ENCODE results near the gene GSTK1. TPM values are rescaled to one million over a fixed set of nuclear protein-coding genes. Genes with fewer than 3 reads are reported as not detected.
A peak's percentile ranks its signal among the peaks of the same experiment; 100 is the strongest.

The GSTK1 gene
- total and polyA plus RNA-seq, 10 of the 15 experiments (the other 5 are each of a cell fraction or from before 2014, with no cell fraction given): 76.2 to 166 (median 127) TPM

- TF ChIP-seq ZBTB40 (IDR thresholded peaks at IDR 0.05; ENCODE audit: borderline replicate concordance): no peak
- no peak for TF ChIP-seq MYC (IDR thresholded peaks at IDR 0.05; ENCODE audit: insufficient read depth, insufficient read length, insufficient replicate concordance, low read length, severe bottlenecking)
- no peak for TF ChIP-seq HCFC1 (IDR thresholded peaks at IDR 0.05; ENCODE audit: low read length)
- no peak for TF ChIP-seq POLR2A (IDR thresholded peaks at IDR 0.05; ENCODE audit: low read depth, low read length)
- TF ChIP-seq, protein P1, sequence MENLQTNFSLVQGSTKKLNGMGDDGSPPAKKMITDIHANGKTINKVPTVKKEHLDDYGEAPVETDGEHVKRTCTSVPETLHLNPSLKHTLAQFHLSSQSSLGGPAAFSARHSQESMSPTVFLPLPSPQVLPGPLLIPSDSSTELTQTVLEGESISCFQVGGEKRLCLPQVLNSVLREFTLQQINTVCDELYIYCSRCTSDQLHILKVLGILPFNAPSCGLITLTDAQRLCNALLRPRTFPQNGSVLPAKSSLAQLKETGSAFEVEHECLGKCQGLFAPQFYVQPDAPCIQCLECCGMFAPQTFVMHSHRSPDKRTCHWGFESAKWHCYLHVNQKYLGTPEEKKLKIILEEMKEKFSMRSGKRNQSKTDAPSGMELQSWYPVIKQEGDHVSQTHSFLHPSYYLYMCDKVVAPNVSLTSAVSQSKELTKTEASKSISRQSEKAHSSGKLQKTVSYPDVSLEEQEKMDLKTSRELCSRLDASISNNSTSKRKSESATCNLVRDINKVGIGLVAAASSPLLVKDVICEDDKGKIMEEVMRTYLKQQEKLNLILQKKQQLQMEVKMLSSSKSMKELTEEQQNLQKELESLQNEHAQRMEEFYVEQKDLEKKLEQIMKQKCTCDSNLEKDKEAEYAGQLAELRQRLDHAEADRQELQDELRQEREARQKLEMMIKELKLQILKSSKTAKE (IDR thresholded peaks at IDR 0.05; ENCODE audit: low read depth, poor library complexity, severe bottlenecking): peak; percentile 30
- TF ChIP-seq E2F4 (IDR thresholded peaks at IDR 0.05; ENCODE audit: low read depth, low read length): no peak
- no peak for TF ChIP-seq CEBPB (IDR thresholded peaks at IDR 0.05; ENCODE audit: borderline replicate concordance in 1 of 2, low read depth in 2 of 2, low read length in 2 of 2)
- TF ChIP-seq SMC3 (IDR thresholded peaks at IDR 0.05; ENCODE audit: borderline replicate concordance, low read length): peak; percentile 97
- TF ChIP-seq, protein P2, sequence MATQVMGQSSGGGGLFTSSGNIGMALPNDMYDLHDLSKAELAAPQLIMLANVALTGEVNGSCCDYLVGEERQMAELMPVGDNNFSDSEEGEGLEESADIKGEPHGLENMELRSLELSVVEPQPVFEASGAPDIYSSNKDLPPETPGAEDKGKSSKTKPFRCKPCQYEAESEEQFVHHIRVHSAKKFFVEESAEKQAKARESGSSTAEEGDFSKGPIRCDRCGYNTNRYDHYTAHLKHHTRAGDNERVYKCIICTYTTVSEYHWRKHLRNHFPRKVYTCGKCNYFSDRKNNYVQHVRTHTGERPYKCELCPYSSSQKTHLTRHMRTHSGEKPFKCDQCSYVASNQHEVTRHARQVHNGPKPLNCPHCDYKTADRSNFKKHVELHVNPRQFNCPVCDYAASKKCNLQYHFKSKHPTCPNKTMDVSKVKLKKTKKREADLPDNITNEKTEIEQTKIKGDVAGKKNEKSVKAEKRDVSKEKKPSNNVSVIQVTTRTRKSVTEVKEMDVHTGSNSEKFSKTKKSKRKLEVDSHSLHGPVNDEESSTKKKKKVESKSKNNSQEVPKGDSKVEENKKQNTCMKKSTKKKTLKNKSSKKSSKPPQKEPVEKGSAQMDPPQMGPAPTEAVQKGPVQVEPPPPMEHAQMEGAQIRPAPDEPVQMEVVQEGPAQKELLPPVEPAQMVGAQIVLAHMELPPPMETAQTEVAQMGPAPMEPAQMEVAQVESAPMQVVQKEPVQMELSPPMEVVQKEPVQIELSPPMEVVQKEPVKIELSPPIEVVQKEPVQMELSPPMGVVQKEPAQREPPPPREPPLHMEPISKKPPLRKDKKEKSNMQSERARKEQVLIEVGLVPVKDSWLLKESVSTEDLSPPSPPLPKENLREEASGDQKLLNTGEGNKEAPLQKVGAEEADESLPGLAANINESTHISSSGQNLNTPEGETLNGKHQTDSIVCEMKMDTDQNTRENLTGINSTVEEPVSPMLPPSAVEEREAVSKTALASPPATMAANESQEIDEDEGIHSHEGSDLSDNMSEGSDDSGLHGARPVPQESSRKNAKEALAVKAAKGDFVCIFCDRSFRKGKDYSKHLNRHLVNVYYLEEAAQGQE (IDR thresholded peaks at IDR 0.05; ENCODE audit: low read depth, low read length): no peak
- TF ChIP-seq PML (IDR thresholded peaks at IDR 0.05; ENCODE audit: low read length): no peak
- no peak for TF ChIP-seq MYB (IDR thresholded peaks at IDR 0.05; ENCODE audit: borderline replicate concordance, low read depth, low read length)
- TF ChIP-seq EED (IDR thresholded peaks at IDR 0.05; ENCODE audit: low read depth): no peak
- TF ChIP-seq, protein P3, sequence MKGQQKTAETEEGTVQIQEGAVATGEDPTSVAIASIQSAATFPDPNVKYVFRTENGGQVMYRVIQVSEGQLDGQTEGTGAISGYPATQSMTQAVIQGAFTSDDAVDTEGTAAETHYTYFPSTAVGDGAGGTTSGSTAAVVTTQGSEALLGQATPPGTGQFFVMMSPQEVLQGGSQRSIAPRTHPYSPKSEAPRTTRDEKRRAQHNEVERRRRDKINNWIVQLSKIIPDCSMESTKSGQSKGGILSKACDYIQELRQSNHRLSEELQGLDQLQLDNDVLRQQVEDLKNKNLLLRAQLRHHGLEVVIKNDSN (IDR thresholded peaks at IDR 0.05; ENCODE audit: borderline replicate concordance, extremely low read length, insufficient read depth, low read depth, low read length): no peak
- TF ChIP-seq HDAC2 (IDR thresholded peaks at IDR 0.05): no peak
Measured at GRCh38 chr7:143240291-143241168, 22.7 kb upstream of the GSTK1 start (continued).
